ENCODE data around the gene RPGRIP1L. TPM values are rescaled to one million over a fixed set of nuclear protein-coding genes. Genes with fewer than 3 reads are reported as not detected.

RPGRIP1L gene
- total RNA-seq, 1 donor from 2014 or later = 19.9 TPM

DNA sequence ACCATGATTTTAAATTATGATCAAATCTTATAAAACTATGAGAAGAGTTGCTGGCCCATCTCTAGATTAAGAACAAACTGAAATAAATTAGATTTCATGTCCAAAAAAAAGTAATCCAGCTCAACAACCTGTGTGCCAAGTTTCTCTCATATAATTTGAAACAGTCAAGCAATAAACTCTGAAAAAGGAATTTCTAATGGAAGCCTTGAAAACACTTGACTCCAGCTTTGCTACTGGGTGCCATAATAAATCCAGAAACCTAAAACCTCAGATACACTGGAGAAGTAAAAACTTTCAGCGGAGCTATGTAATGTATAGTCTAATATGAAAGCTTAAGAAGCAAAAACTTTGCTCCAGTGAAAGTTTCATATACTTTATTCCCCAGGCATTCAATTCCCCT is 25.5 kb downstream of the RPGRIP1L start:
- H3K4me1 Mint-ChIP-seq (ENCODE audit: low read depth) = no peaks in the 10 kb centered on the region

DNA sequence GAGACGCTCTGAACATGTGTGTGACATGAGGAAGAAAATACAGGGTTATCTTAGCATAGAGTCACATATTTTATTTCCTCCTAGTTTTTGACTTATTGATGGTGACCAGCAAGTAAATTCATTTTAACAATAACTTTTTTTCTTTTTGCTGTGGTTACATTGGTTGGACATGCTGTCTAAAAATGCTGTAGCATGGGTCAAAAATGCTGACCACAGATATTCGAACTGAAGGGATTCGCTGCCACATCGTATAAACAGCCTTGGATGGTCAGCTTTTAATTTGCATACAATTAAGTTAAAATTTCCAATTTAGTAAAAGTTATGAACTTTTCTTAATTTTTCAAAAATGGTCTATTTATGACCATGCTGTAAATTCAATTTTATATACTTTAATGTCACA is 30.5 kb downstream of the RPGRIP1L start:
- H3K27me3 Mint-ChIP-seq = no peaks in the 10 kb centered on the region
- no peaks in the 10 kb centered on the region for H3K36me3 Mint-ChIP-seq (ENCODE audit: insufficient read depth)
- TF ChIP-seq, protein P1, sequence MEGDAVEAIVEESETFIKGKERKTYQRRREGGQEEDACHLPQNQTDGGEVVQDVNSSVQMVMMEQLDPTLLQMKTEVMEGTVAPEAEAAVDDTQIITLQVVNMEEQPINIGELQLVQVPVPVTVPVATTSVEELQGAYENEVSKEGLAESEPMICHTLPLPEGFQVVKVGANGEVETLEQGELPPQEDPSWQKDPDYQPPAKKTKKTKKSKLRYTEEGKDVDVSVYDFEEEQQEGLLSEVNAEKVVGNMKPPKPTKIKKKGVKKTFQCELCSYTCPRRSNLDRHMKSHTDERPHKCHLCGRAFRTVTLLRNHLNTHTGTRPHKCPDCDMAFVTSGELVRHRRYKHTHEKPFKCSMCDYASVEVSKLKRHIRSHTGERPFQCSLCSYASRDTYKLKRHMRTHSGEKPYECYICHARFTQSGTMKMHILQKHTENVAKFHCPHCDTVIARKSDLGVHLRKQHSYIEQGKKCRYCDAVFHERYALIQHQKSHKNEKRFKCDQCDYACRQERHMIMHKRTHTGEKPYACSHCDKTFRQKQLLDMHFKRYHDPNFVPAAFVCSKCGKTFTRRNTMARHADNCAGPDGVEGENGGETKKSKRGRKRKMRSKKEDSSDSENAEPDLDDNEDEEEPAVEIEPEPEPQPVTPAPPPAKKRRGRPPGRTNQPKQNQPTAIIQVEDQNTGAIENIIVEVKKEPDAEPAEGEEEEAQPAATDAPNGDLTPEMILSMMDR (IDR thresholded peaks at IDR 0.05; ENCODE audit: unreplicated experiment) = no peak
- no peaks in the 10 kb centered on the region for H3K9me3 Mint-ChIP-seq (ENCODE audit: low read depth)
- H3K4me1 Mint-ChIP-seq (ENCODE audit: low read depth) = no peaks in the 10 kb centered on the region
- H3K4me3 Mint-ChIP-seq (ENCODE audit: low read depth) = no peak overlapping the region
- no peak for DNase-seq (ENCODE audit: low spot score, unreplicated experiment)
- no peak overlapping the region for H3K27ac Mint-ChIP-seq

More for the DNA sequence above, 25.5 kb downstream of the RPGRIP1L start:
- Mint-ChIP-seq H3K27me3 (no peaks in the 10 kb centered on the region), H3K4me3 (ENCODE audit: low read depth) (no peak overlapping the region), H3K36me3 (ENCODE audit: insufficient read depth) (no peaks in the 10 kb centered on the region), H3K9me3 (ENCODE audit: low read depth) (no peaks in the 10 kb centered on the region), H3K27ac (no peak overlapping the region)
- DNase-seq (ENCODE audit: low spot score, unreplicated experiment) = no peak
- TF ChIP-seq, protein P1 (IDR thresholded peaks at IDR 0.05; ENCODE audit: unreplicated experiment) = no peak

DNA sequence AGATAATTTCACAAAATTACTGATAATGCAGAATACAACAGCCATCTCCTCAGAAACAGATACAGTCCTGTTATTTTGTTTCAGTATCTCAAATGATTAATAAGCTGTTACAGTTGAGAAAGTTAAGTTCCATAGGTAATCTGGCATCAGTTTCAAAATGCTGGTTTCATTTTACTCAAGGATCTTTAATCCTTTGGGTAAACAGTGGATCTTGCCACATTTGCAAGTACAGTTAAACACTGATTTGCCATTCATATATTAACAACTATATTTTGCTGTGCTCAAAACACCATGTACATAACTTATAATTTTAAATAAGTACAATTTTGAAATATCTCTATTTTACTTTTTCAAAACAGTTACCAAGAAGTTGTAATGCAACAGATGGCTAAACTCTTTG is 31.2 kb downstream of the RPGRIP1L start:
- Mint-ChIP-seq H3K27ac (no peak overlapping the region), H3K4me3 (ENCODE audit: low read depth) (no peak overlapping the region), H3K4me1 (ENCODE audit: low read depth) (no peaks in the 10 kb centered on the region), H3K27me3 (no peaks in the 10 kb centered on the region), H3K9me3 (ENCODE audit: low read depth) (no peaks in the 10 kb centered on the region), H3K36me3 (ENCODE audit: insufficient read depth) (no peaks in the 10 kb centered on the region)
- TF ChIP-seq, protein P1 (IDR thresholded peaks at IDR 0.05; ENCODE audit: unreplicated experiment) = no peak
- DNase-seq (ENCODE audit: low spot score, unreplicated experiment) = no peak

DNA sequence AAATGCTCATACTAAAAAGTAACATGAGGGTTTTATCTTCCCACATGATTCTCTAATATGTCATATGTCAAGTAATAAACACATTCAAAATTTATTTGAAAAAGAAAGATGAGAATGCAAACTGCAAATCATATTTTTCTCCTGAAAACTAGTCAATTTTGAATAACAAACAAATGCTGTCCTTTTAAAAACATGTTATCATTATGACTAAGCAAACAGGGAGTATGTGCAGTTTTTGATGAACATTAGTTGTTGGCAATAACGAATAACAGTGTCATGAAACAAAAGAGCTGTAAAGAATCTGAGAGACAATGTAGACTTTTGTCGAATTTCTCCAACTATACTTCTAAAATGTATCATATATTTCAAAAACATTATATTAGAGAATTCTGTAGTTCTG is 34.8 kb downstream of the RPGRIP1L start:
- DNase-seq (ENCODE audit: low spot score, unreplicated experiment) = no peak
- Mint-ChIP-seq H3K27ac (no peak overlapping the region), H3K36me3 (ENCODE audit: insufficient read depth) (no peaks in the 10 kb centered on the region), H3K4me3 (ENCODE audit: low read depth) (no peak overlapping the region), H3K27me3 (no peaks in the 10 kb centered on the region), H3K4me1 (ENCODE audit: low read depth) (no peaks in the 10 kb centered on the region), H3K9me3 (ENCODE audit: low read depth) (no peaks in the 10 kb centered on the region)
- TF ChIP-seq, protein P1 (IDR thresholded peaks at IDR 0.05; ENCODE audit: unreplicated experiment) = no peak

DNA sequence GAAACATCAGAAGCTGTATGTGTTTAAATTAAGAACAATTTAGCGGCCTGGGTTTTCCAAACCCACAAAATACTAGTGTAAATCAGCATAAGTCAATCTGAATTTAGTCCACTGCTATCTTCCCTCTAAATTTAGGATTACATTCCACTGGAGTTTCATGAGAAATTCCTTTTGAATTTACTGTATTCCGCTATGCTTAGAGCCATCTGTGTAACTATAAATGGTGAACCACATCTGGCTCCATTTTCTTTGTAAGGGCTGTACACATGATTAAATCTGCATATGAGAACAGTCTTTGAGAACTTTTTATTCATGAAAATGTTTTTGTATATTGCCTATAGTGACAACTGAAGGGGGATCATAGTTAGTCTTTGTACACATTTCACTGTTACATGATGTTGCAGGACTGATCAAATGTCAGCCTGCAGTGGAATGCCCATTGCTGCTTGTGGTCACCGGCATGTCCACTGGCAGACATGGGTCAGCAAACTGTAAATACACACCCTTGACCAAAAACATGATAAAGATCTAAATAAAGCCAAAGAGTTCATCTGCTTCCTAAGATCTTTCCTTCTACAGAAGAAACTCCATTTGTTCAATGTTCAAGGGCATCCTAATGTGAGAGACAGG is 36.8 kb downstream of the RPGRIP1L start:
- Mint-ChIP-seq H3K27ac (no peak overlapping the region), H3K9me3 (ENCODE audit: low read depth) (no peaks in the 10 kb centered on the region), H3K27me3 (no peaks in the 10 kb centered on the region), H3K4me1 (ENCODE audit: low read depth) (no peaks in the 10 kb centered on the region), H3K4me3 (ENCODE audit: low read depth) (no peak overlapping the region), H3K36me3 (ENCODE audit: insufficient read depth) (no peaks in the 10 kb centered on the region)
- DNase-seq (ENCODE audit: low spot score, unreplicated experiment) = no peak
- TF ChIP-seq, protein P1 (IDR thresholded peaks at IDR 0.05; ENCODE audit: unreplicated experiment) = no peak

All from progenitor cell of endocrine pancreas (in vitro differentiated cells).